HepG2 (cell line): Measurements from ENCODE around the gene TTC4. TPM values are rescaled to one million over a fixed set of nuclear protein-coding genes. Genes with fewer than 3 reads are reported as not detected.

Source experiments
- ATAC-seq: fragments of 200-7000 bp; cut with Tn5 transposase; 3 replicates; pipeline ENCODE4 v1.9.1; 2020; ENCODE audit warnings: mild to moderate bottlenecking, moderate library complexity
- BruUV-seq: library from RNA; stranded (reverse); fragments of 400-500 nt; replicated peaks from 2 replicates; lab custom pipeline; 2021; lab: Mats Ljungman, UMichigan
- CTCF ChIA-PET: fragments of 300-600 bp; formaldehyde crosslinking; extraction: SDS; loops from one replicate; lab custom pipeline; 2021; ENCODE audit warnings: low total read pairs, inconsistent platforms, low intra/inter-chr PET ratio; lab: Yijun Ruan, JAX
- POLR2A ChIA-PET: fragments of 350-600 bp; sonication (Branson Sonifier 250); formaldehyde crosslinking; loops from one replicate; lab custom pipeline; 2020; ENCODE audit warnings: antibody characterized with exemption, inconsistent platforms; lab: Yijun Ruan, JAX
- DNase-seq: peaks from one replicate; pipeline ENCODE4 v3.0.0-alpha.2; 2015; ENCODE audit warnings: low spot score
- FAIRE-seq: peaks from 3 replicates; lab custom pipeline; 2011; peaks lifted over from hg19 to GRCh38; lab: Jason Lieb, UNC
- H2AFZ ChIP-seq: one replicate; pipeline ENCODE4 v1.6.1; 2011; ENCODE audit warnings: low read length, inconsistent platforms
- H3K27ac ChIP-seq: fragments of 300-600 bp; 3 replicates; pipeline ENCODE4 v1.8.0; 2011; ENCODE audit warnings: mixed run types, mild to moderate bottlenecking, mixed read lengths, low read length, inconsistent platforms; ENCODE audit not compliant: insufficient read depth; ENCODE audit errors: extremely low read length
- H3K27me3 ChIP-seq, 2 experiments: fragments of 200-600 bp in 1 of 2; 2 replicates in 1 of 2; 3 replicates in 1 of 2; pipeline versions ENCODE4 v1.6.0 to v1.8.0; 2011; ENCODE audit warnings: low read length in 2 of 2, mild to moderate bottlenecking in 2 of 2, moderate library complexity in 2 of 2, inconsistent platforms in 1 of 2; ENCODE audit not compliant: insufficient read depth in 2 of 2, control insufficient read depth in 1 of 2
- H3K36me3 ChIP-seq, 2 experiments: fragments of 200-600 bp in 1 of 2; replicated peaks in 1 of 2; 2 replicates in 1 of 2; 3 replicates in 1 of 2; pipeline versions ENCODE4 v1.5.1 to v1.8.0; 2011; ENCODE audit warnings: low read length in 2 of 2, inconsistent platforms in 1 of 2; ENCODE audit not compliant: insufficient read depth in 2 of 2, control insufficient read depth in 1 of 2
- H3K4me1 ChIP-seq: 2 replicates; pipeline ENCODE4 v1.5.1; 2012; ENCODE audit warnings: low read length, inconsistent platforms; ENCODE audit not compliant: insufficient read depth
- H3K4me2 ChIP-seq: 2 replicates; pipeline ENCODE4 v1.6.0; 2011; ENCODE audit warnings: low read depth, low read length, inconsistent platforms
- H3K4me3 ChIP-seq, 3 experiments: fragments of 200-600 bp in 1 of 3; sonication (generic), shearing (Covaris generic) in 1 of 3; replicated peaks in 1 of 3; 2 replicates each; pipeline ENCODE4 v1.5.1; 2011 to 2016; ENCODE audit warnings: low read length in 3 of 3, inconsistent platforms in 2 of 3, low read depth in 2 of 3, mild to moderate bottlenecking in 2 of 3, control low read depth in 1 of 3, mixed read lengths in 1 of 3; ENCODE audit not compliant: insufficient read depth in 1 of 3
- H3K79me2 ChIP-seq: one replicate; pipeline ENCODE4 v1.6.1; 2011; ENCODE audit warnings: low read length, inconsistent platforms; ENCODE audit not compliant: insufficient read depth
- H3K9ac ChIP-seq: 2 replicates; pipeline ENCODE4 v1.6.0; 2011; ENCODE audit warnings: mild to moderate bottlenecking, low read depth, low read length, inconsistent platforms; ENCODE audit not compliant: insufficient read depth
- H3K9me3 ChIP-seq: 2 replicates; pipeline ENCODE4 v1.5.1; 2012; ENCODE audit warnings: mild to moderate bottlenecking, low read length
- H4K20me1 ChIP-seq: 2 replicates; pipeline ENCODE4 v1.6.0; 2011; ENCODE audit warnings: inconsistent platforms, mild to moderate bottlenecking, low read length, moderate library complexity; ENCODE audit not compliant: insufficient read depth
- GABPB1 ChIP-seq: IDR thresholded peaks from 2 replicates; pipeline ENCODE4 v1.6.1; 2016; ENCODE audit warnings: mild to moderate bottlenecking, missing genetic modification reagents, moderate library complexity, missing compliant biosample characterization
- NFIB ChIP-seq: sonication (generic); formaldehyde crosslinking; IDR thresholded peaks from 2 replicates; pipeline ENCODE4 v1.9.0; 2021; ENCODE audit warnings: missing genetic modification reagents, mild to moderate bottlenecking, borderline replicate concordance
- PLRG1 ChIP-seq: fragments of 450-650 bp; conservative IDR thresholded peaks from 2 replicates; pipeline ENCODE4 v1.6.1; 2016
- POLR2G ChIP-seq: fragments of 200-400 bp; formaldehyde crosslinking; IDR thresholded peaks from 2 replicates; pipeline ENCODE4 v1.6.1; 2018; ENCODE audit warnings: mild to moderate bottlenecking, low read depth, low read length, moderate library complexity
- RARA ChIP-seq: IDR thresholded peaks from 2 replicates; pipeline ENCODE4 v1.6.1; 2016; ENCODE audit warnings: missing genetic modification reagents, missing compliant biosample characterization
- ZBTB20 ChIP-seq: sonication (generic); formaldehyde crosslinking; IDR thresholded peaks from 2 replicates; pipeline ENCODE4 v1.8.1; 2023; ENCODE audit warnings: missing genetic modification reagents, low read depth, mild to moderate bottlenecking, borderline replicate concordance
- ZFP36 ChIP-seq: fragments of 150-350 bp; IDR thresholded peaks from 2 replicates; pipeline ENCODE4 v1.6.1; 2018; ENCODE audit warnings: borderline replicate concordance, low read length, low read depth; ENCODE audit not compliant: partially characterized antibody
- ZKSCAN5 ChIP-seq: sonication (generic); formaldehyde crosslinking; IDR thresholded peaks from 2 replicates; pipeline ENCODE4 v1.5.1; 2020; ENCODE audit warnings: mild to moderate bottlenecking, missing genetic modification reagents
- ZNF124 ChIP-seq: sonication (generic); formaldehyde crosslinking; IDR thresholded peaks from 2 replicates; pipeline ENCODE4 v1.4.0; 2020; ENCODE audit warnings: missing genetic modification reagents
- WGBS: methylation state at CpG from one replicate; pipeline ENCODE4 v1.1.6; 2017; ENCODE audit warnings: low lambda C conversion rate; 5-methylcytosine and 5-hydroxymethylcytosine counted together
- in situ Hi-C: cut with HindIII; loops from 2 replicates; pipeline ENCODE4 v1.10.0; 2017; ENCODE audit warnings: low pct_unique_long_range_greater_than_20kb; ENCODE audit not compliant: extremely low pct_ligation_motif_present
- intact Hi-C: fragments of 100-400 bp; cut with micrococcal nuclease; formaldehyde crosslinking; loops from one replicate; pipeline ENCODE4 v1.10.0; 2022; ENCODE audit not compliant: unreplicated experiment
- polyA plus RNA-seq, 8 experiments: library from polyadenylated mRNA; depleted of rRNA in 3 of 8; stranded (reverse) in 7 of 8; unstranded in 1 of 8; fragments of >200 nt; fragmentation: Illumina TruSeq in 4 of 8; extraction: Trizol in 4 of 8; gene quantifications; 2 replicates each; pipeline versions ENCODE4 v1.2.1 to v1.2.3, GENCODE V29; 2011 to 2016; ENCODE audit warnings: low read depth in 4 of 8, missing spikeins in 1 of 8, mixed read lengths in 1 of 8; ENCODE audit not compliant: insufficient read depth in 1 of 8
- total RNA-seq, 5 experiments: library from RNA; depleted of rRNA; stranded (reverse); fragments of >200 nt; fragmentation: Illumina TruSeq; extraction: Trizol; gene quantifications; 2 replicates each; pipeline ENCODE4 v1.2.3, GENCODE V29; 2016; ENCODE audit warnings: low read depth in 1 of 5
- TF ChIP-seq, protein P1 (sequence below), 2 experiments: IDR thresholded peaks; 2 replicates each; pipeline ENCODE4 v1.6.1; 2011 to 2012; ENCODE audit warnings: low read length in 2 of 2, borderline replicate concordance in 1 of 2, low read depth in 1 of 2, mild to moderate bottlenecking in 1 of 2, moderate library complexity in 1 of 2
- TF ChIP-seq, protein P2 (sequence below): sonication (generic); formaldehyde crosslinking; IDR thresholded peaks from 2 replicates; pipeline ENCODE4 v1.4.0; 2020; ENCODE audit warnings: missing genetic modification reagents

Gene TTC4
- total and polyA plus RNA-seq, 2 of the 13 experiments (the other 11 are each of a cell fraction or from before 2014, with no cell fraction given) = 13.1 to 24.7 TPM

DNA sequence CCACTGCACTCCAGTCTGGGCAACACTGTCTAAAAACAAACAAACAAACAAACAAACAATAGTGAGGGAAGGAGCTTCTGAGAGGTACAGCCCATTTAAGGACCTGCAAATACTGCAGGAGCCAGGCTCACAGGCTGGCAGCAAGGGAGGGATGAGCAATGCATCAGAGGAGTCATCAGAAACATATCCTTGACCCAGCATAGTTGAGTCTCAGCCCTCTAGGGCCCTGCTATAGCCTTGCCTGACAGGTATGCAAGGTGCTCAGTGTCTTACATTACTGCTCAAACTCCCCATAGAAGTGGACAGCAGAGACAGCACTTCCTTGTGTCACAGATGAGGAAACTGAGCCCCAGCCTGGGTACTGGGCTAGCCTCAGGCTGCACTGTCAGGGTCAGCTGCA, 7.3 kb upstream of the TTC4 start (continued):
- no peak for TF ChIP-seq ZNF124 (CRISPR knock-in tag)
- TF ChIP-seq ZBTB20 (CRISPR knock-in tag) = no peak
- no peak for TF ChIP-seq GABPB1
- TF ChIP-seq, all 625 proteins: peak for 0

DNA sequence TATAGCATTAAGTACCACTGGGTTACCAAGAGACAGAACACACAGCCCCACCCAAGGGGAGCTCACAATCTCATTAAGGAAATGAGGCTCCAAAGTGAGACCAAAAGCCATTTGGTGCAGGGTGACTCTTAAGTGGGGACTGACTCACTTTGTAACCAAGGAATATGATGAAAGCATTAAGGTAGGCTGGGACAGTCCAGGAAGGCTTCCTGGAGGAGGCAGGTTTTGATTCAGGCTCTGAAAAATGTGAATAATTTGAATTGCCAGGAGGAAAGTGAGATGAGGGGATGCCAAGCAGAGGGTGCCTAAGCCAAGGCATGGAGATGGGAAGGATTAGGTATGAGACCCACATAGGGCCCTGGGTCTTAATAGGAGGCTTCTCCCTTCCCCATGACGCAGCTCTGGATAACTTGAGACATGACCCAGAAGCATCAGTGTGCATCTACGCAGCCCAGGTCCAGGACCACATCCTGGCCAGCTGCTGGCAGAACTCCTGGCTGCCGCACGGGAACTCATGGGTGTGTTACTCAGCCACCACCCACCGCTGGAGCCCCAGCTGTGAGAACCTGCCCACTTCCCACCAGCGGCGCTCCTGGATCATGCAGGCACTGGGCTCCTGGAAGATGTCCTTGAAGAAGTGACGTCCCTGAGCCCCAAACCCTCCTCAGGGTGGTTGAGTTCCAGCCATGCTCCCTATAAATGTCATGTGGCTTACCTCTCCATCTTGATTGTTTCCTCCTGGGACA, 5.9 kb upstream of the TTC4 start:
- intact Hi-C loops = no loop called here
- Histone ChIP-seq H3K79me2 (no peaks in the 10 kb centered on the region), H3K4me2 (no peak overlapping the region), H3K36me3 (no peaks in the 10 kb centered on the region), H3K4me1 (peaks cover 7% of the 10 kb centered on the region), H2AFZ (no peak overlapping the region), H3K4me3 (no peak overlapping the region), H3K9ac (no peak overlapping the region), H4K20me1 (no peaks in the 10 kb centered on the region), H3K9me3 (no peaks in the 10 kb centered on the region), H3K27me3 (peaks cover 0 to 18% of the 10 kb centered on the region in 2 experiments; a peak in 1 of 5 replicates), H3K27ac (no peak overlapping the region)
- in situ Hi-C loops = no loop called here
- TF ChIP-seq NFIB (CRISPR knock-in tag) (no peak), RARA (CRISPR knock-in tag) (no peak), ZFP36 (peak; percentile 60), ZKSCAN5 (CRISPR knock-in tag) (no peak), POLR2G (no peak), PLRG1 (no peak)
- TF ChIP-seq, protein P1, sequence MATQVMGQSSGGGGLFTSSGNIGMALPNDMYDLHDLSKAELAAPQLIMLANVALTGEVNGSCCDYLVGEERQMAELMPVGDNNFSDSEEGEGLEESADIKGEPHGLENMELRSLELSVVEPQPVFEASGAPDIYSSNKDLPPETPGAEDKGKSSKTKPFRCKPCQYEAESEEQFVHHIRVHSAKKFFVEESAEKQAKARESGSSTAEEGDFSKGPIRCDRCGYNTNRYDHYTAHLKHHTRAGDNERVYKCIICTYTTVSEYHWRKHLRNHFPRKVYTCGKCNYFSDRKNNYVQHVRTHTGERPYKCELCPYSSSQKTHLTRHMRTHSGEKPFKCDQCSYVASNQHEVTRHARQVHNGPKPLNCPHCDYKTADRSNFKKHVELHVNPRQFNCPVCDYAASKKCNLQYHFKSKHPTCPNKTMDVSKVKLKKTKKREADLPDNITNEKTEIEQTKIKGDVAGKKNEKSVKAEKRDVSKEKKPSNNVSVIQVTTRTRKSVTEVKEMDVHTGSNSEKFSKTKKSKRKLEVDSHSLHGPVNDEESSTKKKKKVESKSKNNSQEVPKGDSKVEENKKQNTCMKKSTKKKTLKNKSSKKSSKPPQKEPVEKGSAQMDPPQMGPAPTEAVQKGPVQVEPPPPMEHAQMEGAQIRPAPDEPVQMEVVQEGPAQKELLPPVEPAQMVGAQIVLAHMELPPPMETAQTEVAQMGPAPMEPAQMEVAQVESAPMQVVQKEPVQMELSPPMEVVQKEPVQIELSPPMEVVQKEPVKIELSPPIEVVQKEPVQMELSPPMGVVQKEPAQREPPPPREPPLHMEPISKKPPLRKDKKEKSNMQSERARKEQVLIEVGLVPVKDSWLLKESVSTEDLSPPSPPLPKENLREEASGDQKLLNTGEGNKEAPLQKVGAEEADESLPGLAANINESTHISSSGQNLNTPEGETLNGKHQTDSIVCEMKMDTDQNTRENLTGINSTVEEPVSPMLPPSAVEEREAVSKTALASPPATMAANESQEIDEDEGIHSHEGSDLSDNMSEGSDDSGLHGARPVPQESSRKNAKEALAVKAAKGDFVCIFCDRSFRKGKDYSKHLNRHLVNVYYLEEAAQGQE (IDR thresholded peaks at IDR 0.05; ENCODE audit: borderline replicate concordance in 1 of 2, low read depth in 1 of 2, low read length in 2 of 2) = no peak
- TF ChIP-seq, protein P2, sequence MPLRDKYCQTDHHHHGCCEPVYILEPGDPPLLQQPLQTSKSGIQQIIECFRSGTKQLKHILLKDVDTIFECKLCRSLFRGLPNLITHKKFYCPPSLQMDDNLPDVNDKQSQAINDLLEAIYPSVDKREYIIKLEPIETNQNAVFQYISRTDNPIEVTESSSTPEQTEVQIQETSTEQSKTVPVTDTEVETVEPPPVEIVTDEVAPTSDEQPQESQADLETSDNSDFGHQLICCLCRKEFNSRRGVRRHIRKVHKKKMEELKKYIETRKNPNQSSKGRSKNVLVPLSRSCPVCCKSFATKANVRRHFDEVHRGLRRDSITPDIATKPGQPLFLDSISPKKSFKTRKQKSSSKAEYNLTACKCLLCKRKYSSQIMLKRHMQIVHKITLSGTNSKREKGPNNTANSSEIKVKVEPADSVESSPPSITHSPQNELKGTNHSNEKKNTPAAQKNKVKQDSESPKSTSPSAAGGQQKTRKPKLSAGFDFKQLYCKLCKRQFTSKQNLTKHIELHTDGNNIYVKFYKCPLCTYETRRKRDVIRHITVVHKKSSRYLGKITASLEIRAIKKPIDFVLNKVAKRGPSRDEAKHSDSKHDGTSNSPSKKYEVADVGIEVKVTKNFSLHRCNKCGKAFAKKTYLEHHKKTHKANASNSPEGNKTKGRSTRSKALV (CRISPR knock-in tag) = no peak
- DNase-seq (no peak), ATAC-seq (no peak), FAIRE-seq (no peak)
- no CpG with 5 or more reads among the region's 8 CpGs for whole genome bisulfite sequencing
- BruUV-seq = no TSS peak
- ChIA-PET CTCF (no interaction called here), POLR2A (no interaction called here)
